Suppressor macrophage (primary cell): Measurements from ENCODE around the gene CASZ1.

Experiments used
- DNase-seq, 4 experiments: peaks; one replicate each; pipeline ENCODE4 v3.0.0-alpha.2; 2020 to 2022

The CASZ1 gene

DNA sequence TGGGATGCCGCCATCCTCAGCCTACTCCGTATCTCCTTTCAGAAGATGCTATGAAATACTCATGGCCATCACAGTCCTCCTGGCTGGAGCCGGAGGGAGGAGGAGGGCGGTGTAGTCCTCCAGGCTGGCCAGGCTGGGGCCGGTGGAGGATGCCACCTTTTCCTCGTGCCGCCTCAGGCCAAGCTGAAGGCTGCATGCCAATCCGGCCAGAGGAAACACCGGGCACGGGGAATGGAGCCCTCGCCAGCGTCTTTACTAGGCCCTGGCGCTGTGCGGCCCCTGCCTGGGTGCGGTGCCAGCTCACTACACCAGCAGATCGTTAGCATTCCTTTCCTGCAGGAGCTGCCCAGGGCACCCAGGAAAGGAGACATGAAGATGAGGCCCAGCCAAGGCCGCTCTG is 70.1 kb downstream of the CASZ1 start:
- DNase-seq: no peak

DNA sequence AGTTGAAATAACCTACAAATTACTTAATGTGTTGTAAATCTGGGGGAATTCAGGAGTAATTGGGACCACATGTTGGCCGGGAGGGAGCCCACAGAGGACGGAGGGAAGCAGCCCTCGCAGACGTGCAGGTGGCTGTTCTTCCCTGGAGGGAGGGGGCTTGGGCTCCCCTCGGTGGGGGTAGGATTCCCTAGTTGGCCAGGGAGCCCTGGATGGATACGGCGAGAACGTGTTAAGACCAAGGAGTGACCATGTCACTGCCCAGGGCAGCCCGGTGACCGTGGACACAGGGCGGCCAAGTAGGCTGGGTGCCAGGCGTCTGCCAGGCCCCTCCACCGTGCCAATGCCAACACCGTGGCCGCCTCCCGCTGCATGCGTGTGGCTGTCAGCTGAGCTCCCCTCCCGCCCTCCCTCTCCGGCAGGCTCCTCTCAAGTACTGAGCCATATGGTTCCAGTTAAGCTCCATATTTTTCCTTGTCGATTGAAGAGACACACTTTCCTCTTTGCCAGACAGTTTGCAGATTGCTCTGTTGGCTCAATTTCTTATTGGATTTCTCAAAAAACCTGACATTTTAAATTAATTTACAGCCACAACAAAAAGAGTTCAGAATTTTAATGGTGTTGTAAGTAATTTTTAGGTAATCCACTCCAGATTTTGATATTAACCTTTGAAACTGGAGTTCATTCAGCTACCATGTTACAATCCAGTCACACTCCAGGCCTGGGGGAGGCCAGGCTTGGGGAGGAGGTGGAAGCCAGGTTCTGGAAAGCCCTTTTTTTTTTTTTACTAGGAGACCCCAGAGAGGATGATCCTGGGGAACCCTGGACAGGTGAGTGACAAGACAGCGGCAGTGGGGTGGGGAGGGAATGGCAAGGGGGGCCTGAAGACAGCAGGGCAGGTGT is 71.2 kb downstream of the CASZ1 start:
- no peak for DNase-seq

DNA sequence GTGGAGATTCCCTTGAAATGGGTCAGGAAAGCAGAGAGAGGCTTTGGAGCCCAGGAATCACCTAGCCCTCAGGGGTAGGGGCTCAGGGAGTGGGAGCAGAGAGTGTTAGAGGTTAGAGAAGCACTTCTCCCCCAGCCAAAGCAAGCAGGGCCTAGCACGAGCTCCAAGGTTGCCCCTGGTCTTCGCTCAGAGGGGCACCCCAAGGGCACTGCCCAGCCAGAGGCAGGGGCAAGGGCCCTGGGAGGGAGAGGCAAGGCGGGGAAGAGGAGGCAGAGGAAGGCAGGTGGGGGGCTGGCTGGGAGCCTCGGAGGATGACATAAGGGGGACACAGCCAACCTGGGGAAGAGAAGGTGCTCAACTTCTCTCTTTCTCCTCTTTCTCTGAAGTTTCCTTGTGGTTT is 71.9 kb downstream of the CASZ1 start:
- DNase-seq: no peak

DNA sequence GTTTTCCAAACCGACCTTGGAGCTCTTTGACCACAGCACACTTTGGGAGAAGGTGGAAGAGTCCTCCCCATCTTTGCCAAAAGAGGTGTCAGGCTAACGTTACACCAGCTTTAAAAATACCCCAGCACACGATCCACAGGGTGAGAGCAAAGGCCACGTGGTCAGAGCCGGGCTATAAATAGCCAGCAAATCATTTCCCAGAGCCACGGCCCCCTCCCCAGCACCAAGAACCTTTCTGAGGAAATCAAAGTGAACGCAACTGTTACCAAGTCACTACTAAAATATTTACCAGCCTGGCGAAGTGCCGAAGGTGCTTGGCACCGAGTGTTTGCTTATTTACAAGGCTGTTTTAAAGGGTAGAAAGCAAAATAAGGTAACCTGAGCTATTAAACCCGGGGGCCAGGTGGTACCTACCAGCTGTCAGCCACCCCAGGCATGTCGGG is 72.4 kb downstream of the CASZ1 start:
- no peak for DNase-seq

DNA sequence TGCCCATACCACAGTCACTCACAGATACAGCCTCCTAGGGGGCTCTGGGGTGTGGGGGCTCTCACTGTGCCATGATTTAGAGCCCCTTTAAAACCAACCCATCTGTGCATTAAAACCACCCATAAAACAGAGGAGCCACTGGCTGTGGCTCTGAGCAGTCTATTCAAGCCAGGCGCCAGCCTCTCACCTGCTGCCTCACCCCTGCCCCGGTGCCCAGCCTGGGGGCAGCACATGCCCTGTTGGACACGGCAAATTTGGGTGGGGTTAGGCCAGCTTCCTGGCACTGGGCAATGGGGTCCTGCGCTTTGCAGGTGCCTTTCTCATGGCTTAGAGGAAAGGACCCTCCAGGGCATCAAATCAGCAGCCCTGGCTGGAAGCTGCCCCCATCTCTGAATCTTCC is 73.1 kb downstream of the CASZ1 start:
- no peak for DNase-seq

DNA sequence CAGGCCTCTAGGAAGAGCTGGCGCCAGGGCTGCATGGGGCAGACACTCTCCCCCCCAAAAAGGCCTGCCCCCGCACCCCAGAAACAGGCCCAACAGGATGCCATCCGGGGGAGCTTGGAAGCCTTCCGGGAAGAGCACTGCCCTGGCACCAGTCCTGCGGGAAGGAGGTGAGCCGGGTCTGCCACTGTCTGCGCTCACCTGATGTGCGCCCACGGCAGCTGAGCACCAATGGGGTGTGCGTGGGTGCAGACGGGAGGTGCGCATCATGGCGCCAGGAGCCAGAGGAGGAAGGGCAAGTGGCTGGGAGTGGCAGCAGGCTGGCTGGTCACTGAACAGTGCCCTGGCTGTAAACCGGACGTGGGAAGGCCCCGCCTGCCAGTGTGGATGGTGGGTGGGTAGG is 73.6 kb downstream of the CASZ1 start:
- DNase-seq: no peak

DNA sequence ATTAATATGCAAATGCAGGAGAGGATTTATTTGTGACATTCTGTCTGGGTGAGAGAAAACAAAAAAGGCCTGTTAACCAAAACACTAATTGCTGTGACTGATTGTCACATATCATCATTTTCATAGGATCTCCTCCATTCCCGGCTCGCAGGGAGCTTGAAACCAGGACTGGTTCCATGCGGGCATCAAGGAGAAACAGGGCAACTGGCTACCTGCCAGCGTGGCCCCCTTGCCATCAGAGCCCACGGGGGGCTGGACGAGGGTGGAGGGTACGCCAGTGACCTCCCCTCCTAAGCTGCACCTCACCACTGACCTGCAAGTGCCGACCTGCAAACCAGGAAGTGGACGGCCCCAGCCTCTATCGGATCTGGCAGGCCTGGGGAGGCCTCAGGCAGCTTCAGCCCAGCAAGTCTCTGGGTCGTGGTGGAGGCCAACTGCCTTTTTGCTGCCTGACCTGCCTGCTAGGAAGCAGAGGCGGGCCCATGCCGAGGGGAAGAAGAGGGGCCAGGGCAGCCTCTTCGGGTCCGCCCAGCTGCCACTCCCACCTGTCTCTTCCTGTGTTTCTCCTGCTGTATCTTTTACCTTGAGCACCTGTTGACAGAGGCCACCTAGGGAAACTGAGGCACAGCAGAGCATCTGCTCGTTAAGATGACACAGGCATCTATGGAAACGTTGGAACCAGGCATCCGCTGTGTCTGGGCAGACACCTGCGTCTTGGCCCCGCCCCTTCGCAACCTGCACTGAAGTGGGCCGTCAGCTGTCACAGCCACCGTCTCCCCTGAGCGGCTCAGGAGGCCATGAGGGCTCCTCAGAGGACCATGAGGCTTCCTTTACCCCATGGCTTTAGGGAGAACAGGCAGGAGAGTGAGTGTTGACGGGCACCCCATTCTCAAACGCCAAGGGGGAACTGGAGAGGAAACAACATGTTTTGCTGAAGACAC is 74.8 kb downstream of the CASZ1 start:
- DNase-seq: no peak

DNA sequence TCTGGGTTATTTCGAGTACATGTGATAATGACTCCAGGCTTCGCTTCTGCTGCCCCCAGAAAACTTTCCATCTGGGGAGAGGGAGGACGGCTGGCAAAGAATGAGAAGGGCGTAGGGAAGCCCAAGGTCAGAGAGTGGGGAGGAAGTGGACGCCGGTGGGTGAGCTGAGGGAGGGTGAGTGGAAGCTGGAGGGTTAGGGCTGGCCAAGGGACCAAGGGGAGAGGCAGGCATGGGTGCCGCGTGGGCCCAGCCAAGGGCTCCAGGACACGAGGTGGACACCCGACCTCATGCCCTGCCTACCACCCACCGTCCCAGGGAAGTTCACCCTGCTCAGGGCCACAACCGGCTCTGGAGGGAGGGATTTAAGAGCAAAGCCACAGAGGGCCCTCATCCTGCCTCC is 75.8 kb downstream of the CASZ1 start:
- no peak for DNase-seq

DNA sequence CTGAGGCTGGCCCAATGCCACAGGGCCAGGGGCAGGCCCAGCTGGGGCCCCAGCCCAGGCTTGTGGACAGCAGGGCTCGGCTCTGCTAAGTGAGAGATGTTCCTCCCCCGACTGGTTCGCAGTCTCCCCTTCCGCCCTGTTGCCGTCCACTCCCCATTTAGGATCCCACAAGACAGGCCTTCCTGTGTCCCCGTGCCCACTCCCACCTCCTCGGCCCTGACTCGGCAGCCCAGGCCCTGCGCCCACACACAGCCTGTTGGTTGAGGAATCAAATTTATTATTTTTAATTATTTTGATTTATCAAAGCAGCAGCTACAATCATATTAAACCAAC is 78.4 kb downstream of the CASZ1 start:
- no peak for DNase-seq

DNA sequence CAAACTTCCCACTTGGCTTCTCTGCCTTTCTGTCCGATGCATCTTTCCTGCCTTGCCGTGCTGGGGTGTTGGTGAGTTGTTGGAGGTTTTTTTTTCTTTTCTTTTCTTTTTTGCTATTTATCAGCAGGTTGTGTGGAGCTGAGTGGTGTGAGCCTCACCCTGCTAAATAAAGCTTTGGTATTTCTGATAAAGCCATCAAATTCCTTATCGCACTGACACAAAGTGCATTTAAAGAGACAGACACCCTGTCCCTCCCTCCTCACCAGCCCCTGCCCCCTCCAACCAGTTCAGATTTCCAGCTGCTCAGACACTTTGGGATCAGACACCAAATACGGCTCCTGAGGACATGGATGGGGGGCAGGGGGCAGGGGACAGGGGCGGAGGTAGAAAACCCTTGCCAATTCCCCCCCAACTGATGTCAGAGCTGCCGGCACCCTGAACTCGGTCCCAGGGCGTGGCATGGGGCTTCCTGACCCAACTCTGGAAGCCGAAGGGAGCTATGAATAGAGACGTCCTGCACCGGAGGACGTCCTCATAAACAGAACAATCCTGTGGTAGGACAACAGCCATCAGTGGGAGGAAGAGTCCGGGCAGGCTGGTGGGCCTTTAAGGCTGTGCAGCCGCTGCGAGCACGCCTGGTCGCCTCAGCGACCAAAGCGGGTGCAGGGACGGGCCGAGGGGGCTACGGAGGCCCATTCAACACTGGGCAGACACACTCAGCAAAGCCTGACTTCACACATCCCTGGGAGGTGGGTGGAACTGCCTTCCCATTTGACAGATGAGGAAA is 79.0 kb downstream of the CASZ1 start:
- no peak for DNase-seq

DNA sequence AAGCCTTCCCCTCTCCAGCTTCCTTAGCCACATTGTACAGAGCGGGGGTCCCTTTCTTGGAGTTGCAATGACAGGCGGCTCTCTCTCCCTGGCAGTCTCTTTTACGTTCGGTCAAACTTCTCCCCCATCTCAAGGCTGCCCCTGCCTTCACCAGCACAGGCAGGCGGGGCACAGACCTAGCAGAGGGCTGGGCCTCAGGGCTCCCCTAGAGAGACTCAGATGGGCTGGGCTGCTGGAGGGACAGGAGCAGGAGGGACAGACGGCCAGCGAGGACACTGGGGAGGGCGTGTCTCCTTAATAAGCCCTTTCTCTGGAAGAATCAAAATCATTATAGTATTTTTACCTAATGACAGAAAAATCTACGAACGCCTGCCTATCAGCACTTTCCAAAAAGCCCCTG is 79.6 kb downstream of the CASZ1 start:
- DNase-seq: no peak

DNA sequence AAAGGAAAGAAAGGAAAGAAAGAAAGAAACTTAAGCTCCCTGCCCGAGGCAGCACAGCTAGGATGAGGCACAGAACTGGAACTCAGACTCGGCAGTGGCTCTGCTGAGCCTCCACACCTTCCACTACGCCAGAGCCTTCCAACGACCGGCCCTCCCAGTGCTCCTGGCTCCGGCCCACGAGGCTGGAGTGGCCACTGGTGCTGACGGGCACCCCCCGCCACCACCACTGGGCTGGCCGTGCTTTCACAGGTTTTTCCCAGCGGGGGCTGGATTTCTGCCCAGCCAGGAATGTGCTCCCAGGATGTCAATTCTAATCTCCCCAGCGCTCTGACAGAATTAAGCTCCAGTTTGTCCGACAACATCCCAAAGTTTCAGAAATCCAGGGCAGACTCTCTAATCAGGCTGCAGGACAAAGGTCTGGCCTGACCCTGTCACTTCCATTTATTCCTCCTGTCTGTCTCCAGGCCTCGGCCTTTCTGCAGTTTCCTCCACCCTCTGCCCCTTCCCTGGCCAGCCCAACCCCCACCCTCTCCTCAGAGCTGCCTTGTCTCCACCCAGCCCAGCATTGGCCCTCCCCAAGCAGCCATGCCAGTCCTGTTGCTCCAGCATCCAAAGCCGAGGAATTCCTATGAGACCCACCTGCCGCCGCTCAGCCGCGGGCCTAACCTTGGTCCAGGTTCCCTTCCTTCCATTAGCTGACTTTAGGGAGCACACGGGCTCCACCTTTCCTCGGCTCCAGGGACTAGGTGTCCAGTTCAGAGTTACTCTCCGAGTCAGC is 81.9 kb downstream of the CASZ1 start:
- DNase-seq: no peak

DNA sequence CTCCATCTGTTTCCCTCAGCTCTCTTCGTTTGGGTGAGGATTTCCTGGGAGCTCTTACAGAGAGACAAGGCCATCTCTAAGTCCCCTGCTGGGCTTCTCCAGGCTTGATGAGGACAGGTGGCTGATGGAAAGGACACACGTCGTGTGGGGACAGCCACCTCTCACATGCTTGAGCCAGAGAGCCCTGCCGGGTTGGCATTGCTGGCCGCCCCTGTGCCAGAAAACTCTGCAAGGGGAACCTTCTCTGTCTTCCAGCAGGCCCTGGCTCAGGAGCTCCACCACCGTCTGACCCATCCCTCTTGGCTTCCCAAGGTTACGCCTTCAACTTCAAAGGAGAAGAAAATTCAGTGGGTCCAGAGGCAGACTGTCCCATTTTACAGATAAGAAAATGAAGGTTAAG is 82.8 kb downstream of the CASZ1 start:
- DNase-seq: no peak

DNA sequence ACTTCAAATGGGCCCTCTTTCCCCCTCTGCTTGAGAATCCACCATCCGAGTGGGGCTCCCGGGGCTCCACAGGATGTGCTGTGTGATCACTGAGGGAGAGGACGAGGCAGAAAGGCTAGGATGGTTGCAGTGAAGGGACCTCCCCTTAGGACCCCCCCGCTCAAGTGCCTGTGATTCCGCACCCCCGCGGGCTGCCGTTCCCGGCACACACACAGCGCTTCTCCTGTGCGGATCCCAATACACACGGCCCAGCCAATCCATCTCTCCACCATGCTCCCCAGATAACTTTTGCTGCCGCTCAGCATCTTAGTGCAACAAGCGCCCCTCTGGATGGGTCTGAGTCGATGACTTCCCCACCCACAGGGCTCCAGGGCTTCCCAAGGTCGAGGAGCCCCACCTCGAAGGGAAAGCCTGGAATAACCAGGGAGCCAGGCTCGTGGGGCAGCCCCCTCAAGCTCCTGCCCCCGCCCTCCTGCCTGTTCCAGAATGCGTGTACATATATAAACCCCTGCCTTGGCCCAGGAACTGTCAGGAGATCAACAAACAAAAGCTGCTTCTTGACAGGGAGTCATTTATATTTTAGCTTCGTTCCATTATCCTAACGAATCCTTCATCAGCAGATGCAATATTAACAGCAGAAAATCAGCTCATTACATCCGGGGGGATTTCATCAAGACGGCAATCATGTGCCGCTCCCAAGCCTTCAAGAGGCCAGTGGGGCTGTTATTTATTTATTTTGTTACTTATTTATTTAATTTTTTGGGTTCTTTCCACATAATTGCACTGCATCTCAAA is 83.7 kb downstream of the CASZ1 start:
- DNase-seq: no peak

DNA sequence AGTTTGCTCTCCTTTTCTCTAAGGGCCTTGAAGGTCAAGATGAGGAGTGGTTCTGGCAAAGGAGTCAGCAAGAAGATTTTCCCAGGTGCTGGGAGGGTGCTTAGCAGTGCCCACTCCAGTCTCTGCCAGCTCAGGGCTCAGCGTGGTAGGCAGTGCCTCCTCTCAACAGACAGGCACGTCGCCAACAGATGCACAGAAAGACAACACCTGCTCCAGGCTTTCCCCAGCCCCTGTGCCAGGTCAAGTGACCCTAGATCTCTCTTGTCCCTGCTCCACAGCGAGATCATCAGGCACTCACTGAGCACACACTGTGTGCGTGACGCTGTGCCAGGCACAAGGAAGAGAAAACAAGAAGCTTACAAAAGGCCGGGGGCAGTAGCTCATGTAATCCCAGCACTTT is 86.0 kb downstream of the CASZ1 start:
- no peak for DNase-seq

DNA sequence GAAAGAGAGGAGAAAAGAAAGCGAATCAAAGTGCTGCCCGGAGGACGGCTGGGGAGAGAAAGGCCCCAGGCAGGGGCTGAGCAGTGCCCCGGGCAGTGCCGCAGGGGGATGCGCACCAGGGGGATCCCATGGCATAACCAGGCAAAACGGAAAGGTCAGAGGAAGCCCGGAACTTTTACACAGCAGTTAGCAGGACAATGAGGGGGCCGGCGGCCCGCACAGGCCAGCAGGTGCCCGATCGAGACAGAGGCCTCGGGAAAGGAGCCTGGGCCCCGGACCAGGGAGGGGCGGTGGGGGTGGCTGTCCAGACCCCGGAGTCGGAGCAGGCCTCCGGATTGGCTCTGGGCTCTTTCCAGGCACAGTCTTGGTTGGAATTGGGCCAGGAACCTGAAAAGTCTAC is 86.8 kb downstream of the CASZ1 start:
- DNase-seq: no peak

DNA sequence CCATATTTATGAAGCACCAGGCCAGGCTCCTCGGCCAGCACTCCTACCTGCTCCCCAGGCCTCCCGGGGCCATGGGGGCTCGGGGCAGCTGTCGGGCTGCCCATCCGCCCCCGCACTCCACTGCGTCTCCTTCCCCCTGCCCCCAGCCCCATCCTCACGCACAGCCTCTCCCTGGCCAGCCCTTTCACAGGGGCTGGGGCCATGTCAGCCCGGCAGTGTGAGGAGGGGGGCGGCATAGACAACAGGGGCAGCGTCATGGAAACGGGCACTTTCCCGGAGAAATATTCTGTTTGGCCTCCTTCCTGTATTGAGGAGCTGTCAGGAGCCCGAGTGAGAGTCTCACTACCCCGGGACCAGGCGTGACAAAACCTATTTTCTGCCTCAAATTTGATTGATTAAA is 87.3 kb downstream of the CASZ1 start:
- DNase-seq: no peak

DNA sequence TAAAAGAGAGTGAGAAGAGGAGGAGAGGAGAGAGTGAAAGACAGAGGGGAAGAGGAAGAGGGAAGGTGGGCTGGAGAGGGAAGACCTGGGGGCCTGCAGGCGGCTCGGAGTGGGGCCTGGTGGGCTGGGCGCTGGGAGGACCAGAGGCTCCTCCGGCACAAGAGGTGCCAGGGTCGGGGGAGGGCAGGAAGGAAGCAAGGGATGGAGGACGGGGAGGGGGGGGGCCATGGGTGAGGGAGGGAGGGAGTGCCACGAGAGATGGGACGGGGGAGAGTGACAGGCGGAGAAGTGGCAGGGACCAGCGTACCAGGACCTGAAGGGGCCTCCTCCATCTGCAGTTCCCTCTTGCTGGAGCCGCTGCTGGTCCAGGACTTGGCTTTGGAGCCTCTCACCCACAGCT is 87.7 kb downstream of the CASZ1 start:
- no peak for DNase-seq

DNA sequence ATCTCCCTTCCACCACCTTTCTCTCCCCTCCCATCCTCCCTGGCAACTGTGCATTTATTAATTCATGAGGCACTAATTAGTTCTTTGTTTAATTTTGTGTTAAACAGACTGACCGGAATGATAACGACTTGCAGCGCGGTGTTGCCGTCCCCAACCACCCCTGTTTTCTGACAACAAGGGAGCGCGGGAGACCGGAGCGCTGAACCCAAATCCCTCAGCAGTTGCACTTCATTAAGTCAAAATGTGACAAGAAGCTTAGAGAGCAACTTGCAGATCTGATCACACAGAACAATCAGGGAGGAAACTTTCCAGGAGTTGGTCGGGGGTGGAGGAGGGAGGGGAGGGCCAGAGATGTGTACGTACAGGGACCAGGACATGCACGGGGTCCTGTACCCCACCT is 89.2 kb downstream of the CASZ1 start:
- no peak for DNase-seq

DNA sequence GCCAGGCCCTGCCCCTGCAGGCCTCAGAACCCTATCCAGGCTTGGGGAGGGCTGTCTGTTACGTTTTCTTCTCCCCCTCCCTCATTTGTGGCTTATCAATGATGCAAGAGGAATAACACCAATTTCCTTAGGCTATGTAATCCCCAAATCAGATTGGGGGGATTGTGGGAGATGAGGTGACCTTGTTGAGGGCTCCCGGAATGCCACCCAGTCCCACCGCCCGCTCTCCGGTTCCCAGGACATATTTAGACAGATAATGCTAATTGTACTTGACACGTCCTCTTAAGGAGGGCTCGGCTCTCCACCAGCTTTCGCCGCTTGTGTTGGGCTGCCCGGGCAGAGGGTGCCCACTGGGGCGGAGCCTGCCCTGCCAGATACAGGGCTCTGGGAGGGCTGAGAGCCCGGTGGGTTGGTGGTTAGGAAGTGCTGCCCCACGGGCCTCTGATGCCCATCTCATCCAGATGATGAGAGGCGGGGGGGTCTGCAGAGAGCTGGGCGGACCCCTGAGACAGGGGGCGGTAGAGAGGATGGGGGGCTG is 90.0 kb downstream of the CASZ1 start:
- DNase-seq: no peak

DNA sequence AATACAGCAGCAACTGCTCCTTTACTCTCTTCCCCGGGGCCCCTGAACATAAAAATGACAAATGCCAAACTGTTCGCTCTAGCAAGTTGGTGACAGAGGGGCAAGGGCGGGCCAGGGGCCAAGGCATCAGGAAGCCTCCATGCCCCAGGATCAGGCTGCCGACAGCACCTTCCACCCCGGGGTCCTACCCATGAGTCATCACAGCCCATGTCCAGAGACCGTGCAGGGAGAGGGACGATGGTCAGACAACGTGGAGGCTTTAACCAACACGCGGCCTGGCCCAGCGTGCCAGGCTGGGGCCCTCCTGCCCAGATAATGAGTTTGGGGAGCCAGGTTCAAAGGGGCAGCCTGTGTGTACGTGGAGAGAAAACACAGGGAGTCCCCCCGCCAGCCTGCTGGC is 90.5 kb downstream of the CASZ1 start:
- DNase-seq: no peak
